Sigmoid colon (tissue), 7 donors: Measurements from ENCODE around the gene PSMC3IP. TPM values are rescaled to one million over a fixed set of nuclear protein-coding genes. Genes with fewer than 3 reads are reported as not detected.
A peak's percentile ranks its signal among the peaks of the same experiment; 100 is the strongest.
"Not testable (repeated sequence)": the region's sequence is repeated elsewhere in the genome, so short reads cannot be mapped to it uniquely, and the experiment has no call there.

Experiments used
- DNase-seq: peaks from one replicate; pipeline ENCODE4 v3.0.0-alpha.2; 2019
- H3K27ac ChIP-seq, 4 donors: fragments of 200-600 bp; sonication (generic); one replicate each; pipeline ENCODE4 v1.5.1; 2016 to 2019; ENCODE audit warnings: mild to moderate bottlenecking in 1 of 4
- H3K27me3 ChIP-seq, 3 donors: fragments of 200-600 bp; sonication (generic); one replicate each; pipeline ENCODE4 v1.5.1; 2019; ENCODE audit warnings: mild to moderate bottlenecking in 1 of 3
- H3K36me3 ChIP-seq, 4 donors: fragments of 200-600 bp; sonication (generic); one replicate each; pipeline ENCODE4 v1.5.1; 2016 to 2019
- H3K4me1 ChIP-seq, 4 donors: fragments of 200-600 bp; sonication (generic); one replicate each; pipeline ENCODE4 v1.5.1; 2017 to 2019
- H3K4me3 ChIP-seq, 4 donors: fragments of 200-600 bp; sonication (generic); one replicate each; pipeline ENCODE4 v1.5.1; 2017 to 2019; ENCODE audit warnings: mild to moderate bottlenecking in 2 of 4, moderate library complexity in 1 of 4
- H3K9me3 ChIP-seq, 4 donors: fragments of 200-600 bp in 3 of 4; sonication (generic) in 3 of 4; one replicate each; pipeline versions ENCODE4 v1.5.1 to v1.6.1; 2013 to 2019
- CTCF ChIP-seq, 4 experiments: fragments of 450-650 bp in 3 of 4; fragments of 200-600 bp in 1 of 4; IDR thresholded peaks; one replicate each; pipeline ENCODE4 v1.5.1; 2016 to 2019; ENCODE audit warnings: antibody characterized with exemption in 4 of 4, mild to moderate bottlenecking in 3 of 4, moderate library complexity in 2 of 4
- EP300 ChIP-seq, 4 donors: sonication (generic); formaldehyde crosslinking; IDR thresholded peaks; one replicate each; pipeline ENCODE4 v1.6.1; 2017; ENCODE audit warnings: antibody characterized with exemption in 4 of 4
- POLR2A ChIP-seq, 2 donors: fragments of 450-650 bp; IDR thresholded peaks; one replicate each; pipeline ENCODE4 v1.6.1; 2016; ENCODE audit warnings: antibody characterized with exemption in 2 of 2, mild to moderate bottlenecking in 2 of 2, moderate library complexity in 2 of 2
- POLR2AphosphoS5 ChIP-seq, 4 donors: sonication (generic); formaldehyde crosslinking; IDR thresholded peaks; one replicate each; pipeline ENCODE4 v1.6.1; 2017; ENCODE audit warnings: antibody characterized with exemption in 4 of 4
- WGBS, 2 donors: extraction: QIAGEN DNeasy Blood & Tissue Kit; methylation state at CpG; one replicate each; pipeline ENCODE4 v1.1.7; 2013; 5-methylcytosine and 5-hydroxymethylcytosine counted together
- intact Hi-C: fragments of 100-400 bp; cut with DNase I; formaldehyde crosslinking; loops from one replicate; pipeline ENCODE4 v1.15.1; 2023
- polyA plus RNA-seq, 3 donors: library from polyadenylated mRNA; stranded (reverse); fragments of 200-250 nt; gene quantifications; one replicate each; pipeline ENCODE4 v1.2.3, GENCODE V29; 2013
- total RNA-seq, 4 donors: library from RNA; depleted of rRNA; stranded (reverse); fragments of >200 nt; gene quantifications; one replicate each; pipeline ENCODE4 v1.1.0, GENCODE V29; 2016
- donor health status: healthy with polysubstance abuse.
- donor health status: Bipolar disorder and iron deficiency.
- donor health status: healthy.

Gene PSMC3IP
- total and polyA plus RNA-seq, 7 donors, result 2.3 to 10.3 (median 5.3) TPM

- intact Hi-C loops, result no loop called here
- H3K27me3 ChIP-seq, result no peaks in the 10 kb centered on the region
- H3K9me3 ChIP-seq, result no peaks in the 10 kb centered on the region
- no peak for TF ChIP-seq POLR2AphosphoS5 (IDR thresholded peaks at IDR 0.05)
- no peak for TF ChIP-seq POLR2A (IDR thresholded peaks at IDR 0.05)
- TF ChIP-seq EP300 (IDR thresholded peaks at IDR 0.05), result no peak
- TF ChIP-seq CTCF (IDR thresholded peaks at IDR 0.05), result no peak
- H3K4me3 ChIP-seq, result no peak overlapping the region
- no peak for DNase-seq
- 43 to 84% methylated on average over 6 of the region's 6 CpGs for WGBS, 2 donors
- H3K27ac ChIP-seq, result no peak overlapping the region
- peaks cover 0 to 3% (median 0%) of the 10 kb centered on the region in 4 donors for H3K36me3 ChIP-seq
- peaks cover 0 to 44% (median 36%) of the 10 kb centered on the region in 4 donors for H3K4me1 ChIP-seq
These were observed 18.5 kb downstream of the PSMC3IP start for GRCh38 chr17:42559075-42559474.

GRCh38 chr17:42555961-42556617 lies 21.4 kb downstream of the PSMC3IP start:
- intact Hi-C loops, H3K4me3 ChIP-seq, H3K27me3 ChIP-seq, H3K36me3 ChIP-seq, DNase-seq, H3K9me3 ChIP-seq: not testable (repeated sequence)
- peak overlapping the region in 2 of 4 donors; percentile 84 to 87 for H3K27ac ChIP-seq
- 73 to 74% methylated on average over 5 of the region's 5 CpGs for WGBS, 2 donors
- H3K4me1 ChIP-seq, result peaks cover 0 to 32% (median 29%) of the 10 kb centered on the region in 4 donors

- DNase-seq, result no peak
- Histone ChIP-seq H3K4me1 (peaks cover 0 to 30% (median 28%) of the 10 kb centered on the region in 4 donors), H3K36me3 (peaks cover 0 to 5% (median 0%) of the 10 kb centered on the region in 4 donors), H3K27ac (peak overlapping the region; percentile 84 to 87 (median 84)), H3K4me3 (peak overlapping the region; percentile 65 to 81 (median 76)), H3K27me3 (no peaks in the 10 kb centered on the region), H3K9me3 (no peaks in the 10 kb centered on the region)
- intact Hi-C loops, result no loop called here
- WGBS, 2 donors, result 25% methylated on average over 4 of the region's 4 CpGs
- TF ChIP-seq CTCF (IDR thresholded peaks at IDR 0.05) (no peak), POLR2A (IDR thresholded peaks at IDR 0.05) (no peak), EP300 (IDR thresholded peaks at IDR 0.05) (no peak)
These were observed 22.4 kb downstream of the PSMC3IP start for GRCh38 chr17:42555122-42555622.

- 1% methylated on average over 82 of the region's 82 CpGs for WGBS, 2 donors
- peak overlapping the region; percentile 65 to 81 (median 76) for H3K4me3 ChIP-seq
- no peaks in the 10 kb centered on the region for H3K9me3 ChIP-seq
- peaks cover 0 to 5% (median 0%) of the 10 kb centered on the region in 4 donors for H3K36me3 ChIP-seq
- H3K27ac ChIP-seq, result peak overlapping the region; percentile 84 to 87 (median 84)
- no peaks in the 10 kb centered on the region for H3K27me3 ChIP-seq
- peaks cover 0 to 30% (median 28%) of the 10 kb centered on the region in 4 donors for H3K4me1 ChIP-seq
- TF ChIP-seq POLR2AphosphoS5 (IDR thresholded peaks at IDR 0.05) (peak; percentile 74 to 93 (median 90)), POLR2A (IDR thresholded peaks at IDR 0.05) (peak; percentile 75 to 80), EP300 (IDR thresholded peaks at IDR 0.05) (no peak)
- intact Hi-C loops, result no loop called here
- DNase-seq, result peak; percentile 95
These were observed 23.0 kb downstream of the PSMC3IP start for GRCh38 chr17:42554250-42555121.

- Histone ChIP-seq H3K9me3 (no peaks in the 10 kb centered on the region), H3K27ac (peak overlapping the region; percentile 84 to 87 (median 84)), H3K27me3 (no peaks in the 10 kb centered on the region), H3K4me1 (peaks cover 0 to 31% (median 28%) of the 10 kb centered on the region in 4 donors), H3K4me3 (peak overlapping the region; percentile 65 to 81 (median 76)), H3K36me3 (peaks cover 0 to 5% (median 0%) of the 10 kb centered on the region in 4 donors)
- no peak for DNase-seq
- WGBS, 2 donors, result 41 to 61% methylated on average over 16 of the region's 16 CpGs
- intact Hi-C loops, result no loop called here
- TF ChIP-seq EP300 (IDR thresholded peaks at IDR 0.05) (no peak), CTCF (IDR thresholded peaks at IDR 0.05) (no peak), POLR2A (IDR thresholded peaks at IDR 0.05) (no peak), POLR2AphosphoS5 (IDR thresholded peaks at IDR 0.05) (no peak)
These were observed 23.7 kb downstream of the PSMC3IP start for GRCh38 chr17:42553866-42554249.
